Measurements from ENCODE around the gene SIAH3.

The SIAH3 gene

GRCh38 chr13:45779901-45780300 lies 71.7 kb downstream of the SIAH3 start:
- H3K27me3 ChIP-seq, result peaks cover 36% of the 10 kb centered on the region
- TF ChIP-seq, protein P1, sequence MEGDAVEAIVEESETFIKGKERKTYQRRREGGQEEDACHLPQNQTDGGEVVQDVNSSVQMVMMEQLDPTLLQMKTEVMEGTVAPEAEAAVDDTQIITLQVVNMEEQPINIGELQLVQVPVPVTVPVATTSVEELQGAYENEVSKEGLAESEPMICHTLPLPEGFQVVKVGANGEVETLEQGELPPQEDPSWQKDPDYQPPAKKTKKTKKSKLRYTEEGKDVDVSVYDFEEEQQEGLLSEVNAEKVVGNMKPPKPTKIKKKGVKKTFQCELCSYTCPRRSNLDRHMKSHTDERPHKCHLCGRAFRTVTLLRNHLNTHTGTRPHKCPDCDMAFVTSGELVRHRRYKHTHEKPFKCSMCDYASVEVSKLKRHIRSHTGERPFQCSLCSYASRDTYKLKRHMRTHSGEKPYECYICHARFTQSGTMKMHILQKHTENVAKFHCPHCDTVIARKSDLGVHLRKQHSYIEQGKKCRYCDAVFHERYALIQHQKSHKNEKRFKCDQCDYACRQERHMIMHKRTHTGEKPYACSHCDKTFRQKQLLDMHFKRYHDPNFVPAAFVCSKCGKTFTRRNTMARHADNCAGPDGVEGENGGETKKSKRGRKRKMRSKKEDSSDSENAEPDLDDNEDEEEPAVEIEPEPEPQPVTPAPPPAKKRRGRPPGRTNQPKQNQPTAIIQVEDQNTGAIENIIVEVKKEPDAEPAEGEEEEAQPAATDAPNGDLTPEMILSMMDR (IDR thresholded peaks at IDR 0.05; ENCODE audit: low read depth, low read length), result no peak
- DNase-seq, result no peak

DNA sequence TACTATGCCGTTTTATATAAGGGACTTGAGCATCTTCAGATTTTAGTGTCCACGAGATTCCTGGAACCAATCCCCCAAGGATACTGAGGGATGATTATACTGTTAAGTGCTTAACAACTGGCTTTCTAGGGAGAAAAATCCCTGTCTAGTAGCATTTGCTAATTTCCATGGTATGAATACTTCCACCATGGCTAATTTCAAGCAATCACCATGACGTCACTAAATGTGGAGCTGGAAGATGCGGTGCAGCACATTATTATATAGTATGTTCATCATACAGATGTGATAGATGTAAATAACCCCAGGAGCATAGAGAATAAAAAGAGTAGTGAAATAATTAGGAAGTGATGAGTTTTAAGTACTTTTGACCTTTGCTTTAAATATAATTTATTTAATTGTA lies 72.7 kb downstream of the SIAH3 start:
- H3K4me1 ChIP-seq, result peaks cover 11% of the 10 kb centered on the region
- no peaks in the 10 kb centered on the region for H3K9me3 ChIP-seq
- TF ChIP-seq, protein P1 (IDR thresholded peaks at IDR 0.05; ENCODE audit: low read depth, low read length), result no peak
- no peak for DNase-seq
- H3K36me3 ChIP-seq, result no peaks in the 10 kb centered on the region
- H3K27me3 ChIP-seq, result peaks cover 37% of the 10 kb centered on the region
- H3K4me3 ChIP-seq (ENCODE audit: low read depth, low read length), result no peak overlapping the region

More at GRCh38 chr13:45779901-45780300, 71.7 kb downstream of the SIAH3 start:
- H3K9me3 ChIP-seq, result no peaks in the 10 kb centered on the region
- no peak overlapping the region for H3K4me3 ChIP-seq (ENCODE audit: low read depth, low read length)
- peaks cover 11% of the 10 kb centered on the region for H3K4me1 ChIP-seq
- H3K36me3 ChIP-seq, result no peaks in the 10 kb centered on the region

GRCh38 chr13:45776748-45777147 lies 74.8 kb downstream of the SIAH3 start:
- Histone ChIP-seq H3K9me3 (no peaks in the 10 kb centered on the region), H3K4me3 (ENCODE audit: low read depth, low read length) (no peak overlapping the region), H3K4me1 (peaks cover 7% of the 10 kb centered on the region), H3K36me3 (no peaks in the 10 kb centered on the region), H3K27me3 (peaks cover 31% of the 10 kb centered on the region)
- no peak for DNase-seq
- TF ChIP-seq, protein P1 (IDR thresholded peaks at IDR 0.05; ENCODE audit: low read depth, low read length), result no peak

- no peak for DNase-seq
- TF ChIP-seq, protein P1 (IDR thresholded peaks at IDR 0.05; ENCODE audit: low read depth, low read length), result no peak
- no peak overlapping the region for H3K4me3 ChIP-seq (ENCODE audit: low read depth, low read length)
- H3K36me3 ChIP-seq, result no peaks in the 10 kb centered on the region
- no peaks in the 10 kb centered on the region; the same call in 1 of the 2 replicates for H3K4me1 ChIP-seq
- peaks cover 31% of the 10 kb centered on the region for H3K27me3 ChIP-seq
- no peaks in the 10 kb centered on the region for H3K9me3 ChIP-seq
Measured at GRCh38 chr13:45775401-45775963, 76.1 kb downstream of the SIAH3 start.

- Histone ChIP-seq H3K4me1 (no peaks in the 10 kb centered on the region), H3K36me3 (no peaks in the 10 kb centered on the region), H3K27me3 (peaks cover 25% of the 10 kb centered on the region), H3K9me3 (no peaks in the 10 kb centered on the region), H3K4me3 (ENCODE audit: low read depth, low read length) (no peak overlapping the region)
- TF ChIP-seq, protein P1 (IDR thresholded peaks at IDR 0.05; ENCODE audit: low read depth, low read length), result no peak
- no peak for DNase-seq
Measured at GRCh38 chr13:45773944-45774343, 77.6 kb downstream of the SIAH3 start.

GRCh38 chr13:45773236-45773635 lies 78.3 kb downstream of the SIAH3 start:
- Histone ChIP-seq H3K4me3 (ENCODE audit: low read depth, low read length) (no peak overlapping the region), H3K9me3 (no peaks in the 10 kb centered on the region), H3K27me3 (peaks cover 24% of the 10 kb centered on the region), H3K4me1 (no peaks in the 10 kb centered on the region), H3K36me3 (no peaks in the 10 kb centered on the region)
- no peak for DNase-seq
- TF ChIP-seq, protein P1 (IDR thresholded peaks at IDR 0.05; ENCODE audit: low read depth, low read length), result no peak

Data from BE2C (cell line).